ENCODE measurements around the gene RNF44. TPM values are rescaled to one million over a fixed set of nuclear protein-coding genes. Genes with fewer than 3 reads are reported as not detected.

The RNF44 gene
- total and polyA plus RNA-seq, 2 of the 4 experiments (the other 2 are of a cell fraction), result 0.54 to 12.4 TPM

GRCh38 chr5:176514244-176514950 lies 22.8 kb downstream of the RNF44 start:
- DNase-seq, result no peak
- no peak overlapping the region for H4K8ac ChIP-seq (ENCODE audit: low read depth in 2 of 2, low read length in 2 of 2)
- TF ChIP-seq RCOR1 (IDR thresholded peaks at IDR 0.05; ENCODE audit: insufficient replicate concordance, low read length), result no peak
- no peak for TF ChIP-seq SMC3 (IDR thresholded peaks at IDR 0.05; ENCODE audit: low read depth, low read length)
- TF ChIP-seq CTCF (conservative IDR thresholded peaks at IDR 0.05; ENCODE audit: low read depth, low read length), result no peak
- TF ChIP-seq BHLHE40 (IDR thresholded peaks at IDR 0.05; ENCODE audit: low read depth, low read length), result no peak
- TF ChIP-seq CHD1 (IDR thresholded peaks at IDR 0.05; ENCODE audit: low read depth, low read length), result no peak
- no peak for TF ChIP-seq FOS (IDR thresholded peaks at IDR 0.05; ENCODE audit: low read depth, low read length)
- TF ChIP-seq MAFK (IDR thresholded peaks at IDR 0.05; ENCODE audit: low read depth, low read length), result no peak
- TF ChIP-seq, protein P1, sequence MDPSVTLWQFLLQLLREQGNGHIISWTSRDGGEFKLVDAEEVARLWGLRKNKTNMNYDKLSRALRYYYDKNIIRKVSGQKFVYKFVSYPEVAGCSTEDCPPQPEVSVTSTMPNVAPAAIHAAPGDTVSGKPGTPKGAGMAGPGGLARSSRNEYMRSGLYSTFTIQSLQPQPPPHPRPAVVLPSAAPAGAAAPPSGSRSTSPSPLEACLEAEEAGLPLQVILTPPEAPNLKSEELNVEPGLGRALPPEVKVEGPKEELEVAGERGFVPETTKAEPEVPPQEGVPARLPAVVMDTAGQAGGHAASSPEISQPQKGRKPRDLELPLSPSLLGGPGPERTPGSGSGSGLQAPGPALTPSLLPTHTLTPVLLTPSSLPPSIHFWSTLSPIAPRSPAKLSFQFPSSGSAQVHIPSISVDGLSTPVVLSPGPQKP (IDR thresholded peaks at IDR 0.05; ENCODE audit: borderline replicate concordance, low read depth, low read length), result no peak
- TF ChIP-seq RAD21 (IDR thresholded peaks at IDR 0.05; ENCODE audit: low read length), result no peak
- TF ChIP-seq POLR2A (IDR thresholded peaks at IDR 0.05; ENCODE audit: low read depth, low read length), result no peak
- no peak for TF ChIP-seq NFE2L2 (IDR thresholded peaks at IDR 0.05; ENCODE audit: low read depth, low read length)
- TF ChIP-seq, protein P2, sequence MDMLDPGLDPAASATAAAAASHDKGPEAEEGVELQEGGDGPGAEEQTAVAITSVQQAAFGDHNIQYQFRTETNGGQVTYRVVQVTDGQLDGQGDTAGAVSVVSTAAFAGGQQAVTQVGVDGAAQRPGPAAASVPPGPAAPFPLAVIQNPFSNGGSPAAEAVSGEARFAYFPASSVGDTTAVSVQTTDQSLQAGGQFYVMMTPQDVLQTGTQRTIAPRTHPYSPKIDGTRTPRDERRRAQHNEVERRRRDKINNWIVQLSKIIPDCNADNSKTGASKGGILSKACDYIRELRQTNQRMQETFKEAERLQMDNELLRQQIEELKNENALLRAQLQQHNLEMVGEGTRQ (IDR thresholded peaks at IDR 0.05; ENCODE audit: low read depth, low read length), result no peak
- no peak for TF ChIP-seq CEBPB (IDR thresholded peaks at IDR 0.05; ENCODE audit: low read depth, low read length)
- no peak for TF ChIP-seq MAZ (IDR thresholded peaks at IDR 0.05; ENCODE audit: borderline replicate concordance, low read depth, low read length)
- TF ChIP-seq MXI1 (IDR thresholded peaks at IDR 0.05; ENCODE audit: borderline replicate concordance, low read depth, low read length), result no peak
- TF ChIP-seq RFX5 (IDR thresholded peaks at IDR 0.05; ENCODE audit: low read depth, low read length), result no peak
- H3K9me3 ChIP-seq (ENCODE audit: control insufficient read depth, insufficient read depth, low read length), result no peaks in the 10 kb centered on the region
- H2AK9ac ChIP-seq (replicated peaks; ENCODE audit: low read depth, low read length, poor library complexity), result no peak overlapping the region
- H2AFZ ChIP-seq (replicated peaks; ENCODE audit: low read length, poor library complexity), result no peak overlapping the region
- no peak overlapping the region for H3K4me3 ChIP-seq (ENCODE audit: insufficient read depth, low read depth, low read length)
- no peak overlapping the region for H3K18ac ChIP-seq (ENCODE audit: low read depth, low read length)
- H4K5ac ChIP-seq (ENCODE audit: low read depth, low read length), result no peak overlapping the region
- no peak overlapping the region for H3K4ac ChIP-seq (ENCODE audit: low read depth, low read length)
- CTCF ChIA-PET, result interaction anchor here (0.6 kb wide), 1 partner anchor 29 kb away, joined by 6 read pairs; no protein-coding TSS in a partner anchor
- no peaks in the 10 kb centered on the region for H3K79me1 ChIP-seq (ENCODE audit: low read depth in 1 of 2, low read length in 2 of 2)
- no peak overlapping the region for H4K91ac ChIP-seq (ENCODE audit: insufficient read depth, low read depth, low read length)
- no peak overlapping the region for H3K9ac ChIP-seq (ENCODE audit: low read depth, low read length)
- no peak overlapping the region for H2BK5ac ChIP-seq (ENCODE audit: low read depth, low read length, poor library complexity, severe bottlenecking)
- H3K36me3 ChIP-seq (ENCODE audit: control insufficient read depth, insufficient read depth, low read length), result peaks cover 5% of the 10 kb centered on the region
- H2AK5ac ChIP-seq (ENCODE audit: low read depth, low read length), result no peak overlapping the region
- H3K14ac ChIP-seq (replicated peaks; ENCODE audit: low read depth, low read length), result no peak overlapping the region
- WGBS, 2 experiments (ENCODE audit: extremely low coverage in 2 of 2, insufficient read length in 1 of 2), result 65% methylated on average over 6 of the region's 11 CpGs; no CpG with 5 or more reads in 1 of the 2 experiments
- BruUV-seq (replicated peaks), result no TSS peak
- dilution Hi-C loops (cut with HindIII; ENCODE audit: low sequenced_read_pairs, unreplicated experiment), result no loop called here
- no peaks in the 10 kb centered on the region for H3K4me1 ChIP-seq (ENCODE audit: control insufficient read depth, insufficient read depth, low read length)
- no peak overlapping the region for H2BK20ac ChIP-seq (ENCODE audit: low read depth, low read length)
- ATAC-seq (ENCODE audit: low read depth), result no peak
- no peaks in the 10 kb centered on the region for H3K27me3 ChIP-seq (ENCODE audit: control insufficient read depth, insufficient read depth, low read length)
- H3K4me2 ChIP-seq (ENCODE audit: low read depth, low read length), result no peak overlapping the region
- intact Hi-C loops (cut with micrococcal nuclease), result no loop called here
- no peak overlapping the region for H3K27ac ChIP-seq (ENCODE audit: insufficient read depth, low read length)
- no peaks in the 10 kb centered on the region for H4K20me1 ChIP-seq (ENCODE audit: insufficient read depth, low read length)
- no peak overlapping the region for H2BK120ac ChIP-seq (ENCODE audit: low read depth, low read length)
- no peak overlapping the region for H2BK15ac ChIP-seq (ENCODE audit: low read depth, low read length)
- POLR2A ChIA-PET (ENCODE audit: unreplicated experiment), result no interaction called here
- no peak overlapping the region for H3K23ac ChIP-seq (ENCODE audit: low read depth, low read length)
- in situ Hi-C loops (cut with MboI; ENCODE audit: low sequenced_read_pairs), result no loop called here
- no peaks in the 10 kb centered on the region for H3K9me1 ChIP-seq (ENCODE audit: insufficient read depth, low read length)
- no peak overlapping the region for H3K56ac ChIP-seq (ENCODE audit: extremely low read depth, insufficient read depth, low read length)

All from IMR-90 (cell line).